OCI-LY1 (cell line): Measurements from ENCODE around the gene POLR3E.
"Not testable (repeated sequence)": the region's sequence is repeated elsewhere in the genome, so short reads cannot be mapped to it uniquely, and the experiment has no call there.

Source experiments
- H2AFZ ChIP-seq: fragments of 200-600 bp; sonication (generic), shearing (Covaris generic); 2 replicates; pipeline ENCODE4 v1.6.0; 2014; ENCODE audit warnings: antibody characterized with exemption, mild to moderate bottlenecking, low read length
- H3F3A ChIP-seq: fragments of 200-600 bp; sonication (generic), shearing (Covaris generic); 2 replicates; pipeline ENCODE4 v1.6.0; 2014; ENCODE audit warnings: mild to moderate bottlenecking, antibody characterized with exemption, low read length, moderate library complexity; ENCODE audit not compliant: insufficient read depth
- H3K27ac ChIP-seq: fragments of 200-600 bp; sonication (generic); 2 replicates; pipeline ENCODE4 v1.5.1; 2014; ENCODE audit warnings: low read length, mixed run types, mild to moderate bottlenecking, low read depth; ENCODE audit not compliant: poor library complexity, severe bottlenecking
- H3K27me3 ChIP-seq: fragments of 200-600 bp; sonication (generic); 2 replicates; pipeline ENCODE4 v1.6.0; 2014; ENCODE audit warnings: antibody characterized with exemption, mild to moderate bottlenecking, low read length, moderate library complexity; ENCODE audit not compliant: insufficient read depth
- H3K36me3 ChIP-seq: fragments of 200-600 bp; sonication (generic); 2 replicates; pipeline ENCODE4 v1.6.1; 2014; ENCODE audit warnings: mild to moderate bottlenecking, antibody characterized with exemption, low read length, moderate library complexity, mixed read lengths; ENCODE audit not compliant: insufficient read depth
- H3K4me1 ChIP-seq: fragments of 200-600 bp; sonication (generic); 2 replicates; pipeline ENCODE4 v1.5.1; 2014; ENCODE audit warnings: mild to moderate bottlenecking, low read length, moderate library complexity; ENCODE audit not compliant: insufficient read depth, severe bottlenecking
- H3K4me2 ChIP-seq: fragments of 200-600 bp; sonication (generic), shearing (Covaris generic); 2 replicates; pipeline ENCODE4 v1.6.1; 2014; ENCODE audit warnings: low read length
- H3K4me3 ChIP-seq: fragments of 200-600 bp; sonication (generic); 2 replicates; pipeline ENCODE4 v1.5.1; 2014; ENCODE audit warnings: low read length, low read depth, mild to moderate bottlenecking, mixed read lengths; ENCODE audit not compliant: poor library complexity, severe bottlenecking
- H3K79me2 ChIP-seq: fragments of 200-600 bp; shearing (Covaris generic); 2 replicates; pipeline ENCODE4 v1.6.1; 2016; ENCODE audit warnings: mixed run types, low read length, mixed read lengths; ENCODE audit not compliant: insufficient read depth
- H3K9ac ChIP-seq: fragments of 200-600 bp; sonication (generic), shearing (Covaris generic); 2 replicates; pipeline ENCODE4 v1.6.1; 2014; ENCODE audit warnings: mild to moderate bottlenecking, low read length, mixed read lengths
- H3K9me2 ChIP-seq: fragments of 200-600 bp; sonication (generic), shearing (Covaris generic); 2 replicates; pipeline ENCODE4 v1.6.1; 2014; ENCODE audit warnings: low read depth, mild to moderate bottlenecking, low read length, mixed read lengths
- H3K9me3 ChIP-seq: fragments of 200-600 bp; shearing (Covaris generic); 2 replicates; pipeline ENCODE4 v1.6.1; 2014; ENCODE audit warnings: low read length, mixed read lengths
- H4K20me1 ChIP-seq: fragments of 200-600 bp; sonication (generic), shearing (Covaris generic); 2 replicates; pipeline ENCODE4 v1.6.0; 2016; ENCODE audit warnings: mild to moderate bottlenecking, low read length; ENCODE audit not compliant: insufficient read depth
- EZH2 ChIP-seq: fragments of 200-600 bp; sonication (generic), shearing (Covaris generic); IDR thresholded peaks from 2 replicates; pipeline ENCODE4 v1.8.0; 2017; ENCODE audit warnings: borderline replicate concordance, mixed run types, mild to moderate bottlenecking, antibody characterized with exemption, low read length, moderate library complexity, mixed read lengths
- TF ChIP-seq, protein P1 (sequence below): fragments of 200-600 bp; sonication (generic), shearing (Covaris generic); IDR thresholded peaks from 2 replicates; pipeline ENCODE4 v1.5.1; 2017; ENCODE audit warnings: mild to moderate bottlenecking, antibody characterized with exemption, low read length, moderate library complexity, mixed read lengths

The POLR3E gene

GRCh38 chr16:22348291-22348690 lies 51.1 kb downstream of the POLR3E start:
- no peak overlapping the region for H3K9ac ChIP-seq
- H2AFZ ChIP-seq: no peak overlapping the region
- no peaks in the 10 kb centered on the region for H3K4me1 ChIP-seq
- H3K79me2 ChIP-seq: no peaks in the 10 kb centered on the region; the same call in 1 of the 2 replicates
- no peak overlapping the region for H3K4me2 ChIP-seq
- TF ChIP-seq EZH2: no peak
- TF ChIP-seq, protein P1, sequence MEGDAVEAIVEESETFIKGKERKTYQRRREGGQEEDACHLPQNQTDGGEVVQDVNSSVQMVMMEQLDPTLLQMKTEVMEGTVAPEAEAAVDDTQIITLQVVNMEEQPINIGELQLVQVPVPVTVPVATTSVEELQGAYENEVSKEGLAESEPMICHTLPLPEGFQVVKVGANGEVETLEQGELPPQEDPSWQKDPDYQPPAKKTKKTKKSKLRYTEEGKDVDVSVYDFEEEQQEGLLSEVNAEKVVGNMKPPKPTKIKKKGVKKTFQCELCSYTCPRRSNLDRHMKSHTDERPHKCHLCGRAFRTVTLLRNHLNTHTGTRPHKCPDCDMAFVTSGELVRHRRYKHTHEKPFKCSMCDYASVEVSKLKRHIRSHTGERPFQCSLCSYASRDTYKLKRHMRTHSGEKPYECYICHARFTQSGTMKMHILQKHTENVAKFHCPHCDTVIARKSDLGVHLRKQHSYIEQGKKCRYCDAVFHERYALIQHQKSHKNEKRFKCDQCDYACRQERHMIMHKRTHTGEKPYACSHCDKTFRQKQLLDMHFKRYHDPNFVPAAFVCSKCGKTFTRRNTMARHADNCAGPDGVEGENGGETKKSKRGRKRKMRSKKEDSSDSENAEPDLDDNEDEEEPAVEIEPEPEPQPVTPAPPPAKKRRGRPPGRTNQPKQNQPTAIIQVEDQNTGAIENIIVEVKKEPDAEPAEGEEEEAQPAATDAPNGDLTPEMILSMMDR: no peak
- no peak overlapping the region for H3K4me3 ChIP-seq
- H4K20me1 ChIP-seq: no peaks in the 10 kb centered on the region
- no peaks in the 10 kb centered on the region for H3K9me2 ChIP-seq
- H3K27me3 ChIP-seq: no peaks in the 10 kb centered on the region
- H3K9me3 ChIP-seq: no peaks in the 10 kb centered on the region
- no peak overlapping the region for H3K27ac ChIP-seq
- H3K36me3 ChIP-seq: peaks cover 81% of the 10 kb centered on the region
- no peaks in the 10 kb centered on the region for H3F3A ChIP-seq

DNA sequence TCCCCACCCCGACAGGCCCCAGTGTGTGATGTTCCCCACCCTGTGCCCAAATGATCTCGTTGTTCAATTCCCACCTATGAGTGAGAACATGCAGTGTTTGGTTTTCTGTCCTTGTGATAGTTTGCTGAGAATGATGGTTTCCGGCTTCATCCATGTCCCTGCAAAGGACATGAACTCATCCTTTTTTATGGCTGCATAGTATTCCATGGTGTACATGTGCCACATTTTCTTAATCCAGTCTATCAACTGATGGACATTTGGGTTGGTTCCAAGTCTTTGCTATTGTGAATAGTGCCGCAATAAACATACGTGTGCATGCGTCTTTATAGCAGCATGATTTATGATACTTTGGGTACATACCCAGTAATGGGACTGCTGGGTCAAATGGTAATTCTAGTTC lies 53.8 kb downstream of the POLR3E start:
- peaks cover 88% of the 10 kb centered on the region for H3K36me3 ChIP-seq
- H2AFZ ChIP-seq, H3K27ac ChIP-seq, H3K4me2 ChIP-seq, H3K9me2 ChIP-seq, H3K9ac ChIP-seq, H3K27me3 ChIP-seq, H3K79me2 ChIP-seq, H3K9me3 ChIP-seq, H4K20me1 ChIP-seq, H3K4me1 ChIP-seq, H3F3A ChIP-seq, H3K4me3 ChIP-seq: not testable (repeated sequence)

- H3K4me2 ChIP-seq: no peak overlapping the region
- no peaks in the 10 kb centered on the region for H3K27me3 ChIP-seq
- H3K79me2 ChIP-seq: no peaks in the 10 kb centered on the region; the same call in none of the 2 replicates
- no peaks in the 10 kb centered on the region for H3K9me3 ChIP-seq
- H3K4me3 ChIP-seq: no peak overlapping the region
- no peaks in the 10 kb centered on the region for H4K20me1 ChIP-seq
- H3F3A ChIP-seq: no peaks in the 10 kb centered on the region
- no peaks in the 10 kb centered on the region for H3K4me1 ChIP-seq
- no peak overlapping the region for H3K9ac ChIP-seq
- no peak overlapping the region for H3K27ac ChIP-seq
- H2AFZ ChIP-seq: no peak overlapping the region
- H3K36me3 ChIP-seq: peaks cover 80% of the 10 kb centered on the region
- H3K9me2 ChIP-seq: no peaks in the 10 kb centered on the region
- TF ChIP-seq, protein P1: no peak
- no peak for TF ChIP-seq EZH2
Observed at GRCh38 chr16:22352140-22352539, 54.9 kb downstream of the POLR3E start.

DNA sequence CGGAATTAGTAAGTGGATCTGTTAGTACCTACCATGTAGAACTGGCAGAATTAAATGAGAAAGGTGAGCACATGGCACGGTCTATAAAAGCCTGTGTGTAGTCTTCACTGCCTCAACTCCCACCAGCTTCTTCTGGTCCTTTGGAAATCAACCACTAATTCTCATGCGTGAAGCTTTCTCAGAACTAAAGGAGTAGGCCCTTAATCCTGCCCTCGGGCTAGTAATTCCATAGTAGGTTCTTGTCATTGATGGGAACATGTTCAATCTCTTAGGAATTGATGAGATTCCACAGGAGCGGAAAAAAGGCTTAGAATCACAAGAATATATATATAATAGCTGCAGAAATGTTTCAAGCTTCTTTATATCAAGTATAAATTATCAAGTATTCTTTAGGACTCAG lies 55.5 kb downstream of the POLR3E start:
- H3K27me3 ChIP-seq: no peaks in the 10 kb centered on the region
- no peak overlapping the region for H3K27ac ChIP-seq
- H3F3A ChIP-seq: no peaks in the 10 kb centered on the region
- H2AFZ ChIP-seq: no peak overlapping the region
- TF ChIP-seq EZH2: no peak
- TF ChIP-seq, protein P1: no peak
- no peaks in the 10 kb centered on the region for H3K9me2 ChIP-seq
- no peak overlapping the region for H3K4me3 ChIP-seq
- H3K4me1 ChIP-seq: peaks cover 6% of the 10 kb centered on the region
- H3K36me3 ChIP-seq: peaks cover 75% of the 10 kb centered on the region
- H3K4me2 ChIP-seq: no peak overlapping the region
- H3K9me3 ChIP-seq: no peaks in the 10 kb centered on the region
- no peak overlapping the region for H3K9ac ChIP-seq
- H4K20me1 ChIP-seq: no peaks in the 10 kb centered on the region
- H3K79me2 ChIP-seq: no peaks in the 10 kb centered on the region; the same call in none of the 2 replicates
